ENCODE results near the gene MATN3.

- no peak for TF ChIP-seq CTCF (IDR thresholded peaks at IDR 0.05)
- no peak for TF ChIP-seq POLR2A (IDR thresholded peaks at IDR 0.05)
Measured at GRCh38 chr2:19991895-19992294, 20.6 kb downstream of the MATN3 start.

All from testis (tissue), 2 donors.